ENCODE results near the gene TACC3.

Gene TACC3

GRCh38 chr4:1705732-1706131, 15.6 kb upstream of the TACC3 start:
- DNase-seq: no peak

- DNase-seq: no peak
Observed at GRCh38 chr4:1706358-1706757, 15.0 kb upstream of the TACC3 start.

- DNase-seq: no peak
Observed at GRCh38 chr4:1708581-1708980, 12.7 kb upstream of the TACC3 start.

DNA sequence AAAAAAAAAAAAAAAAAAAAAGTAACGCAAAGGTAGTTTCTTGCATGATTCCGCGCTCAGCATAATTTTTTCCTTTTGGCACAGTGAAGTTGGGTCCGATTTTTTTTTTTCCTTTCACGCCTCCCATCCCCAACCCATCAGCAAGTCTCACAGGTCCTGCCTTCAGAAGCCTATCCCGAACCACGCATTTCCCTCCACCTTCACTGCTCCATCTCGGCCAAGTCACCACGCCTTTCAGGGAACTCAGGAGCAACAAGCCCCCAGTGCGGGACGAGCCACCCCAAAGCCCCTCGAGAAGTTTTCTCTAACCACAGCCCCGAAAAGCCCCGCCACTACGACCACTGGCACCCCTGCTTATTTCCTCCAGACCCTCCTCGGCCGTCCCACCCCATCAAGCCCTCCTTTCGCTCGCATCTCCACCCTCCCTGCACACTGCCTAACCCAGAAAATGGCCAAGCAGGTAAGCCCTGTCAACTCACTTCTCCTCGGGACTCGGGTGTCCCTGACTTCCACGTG, 10.2 kb upstream of the TACC3 start:
- no peak for DNase-seq

DNA sequence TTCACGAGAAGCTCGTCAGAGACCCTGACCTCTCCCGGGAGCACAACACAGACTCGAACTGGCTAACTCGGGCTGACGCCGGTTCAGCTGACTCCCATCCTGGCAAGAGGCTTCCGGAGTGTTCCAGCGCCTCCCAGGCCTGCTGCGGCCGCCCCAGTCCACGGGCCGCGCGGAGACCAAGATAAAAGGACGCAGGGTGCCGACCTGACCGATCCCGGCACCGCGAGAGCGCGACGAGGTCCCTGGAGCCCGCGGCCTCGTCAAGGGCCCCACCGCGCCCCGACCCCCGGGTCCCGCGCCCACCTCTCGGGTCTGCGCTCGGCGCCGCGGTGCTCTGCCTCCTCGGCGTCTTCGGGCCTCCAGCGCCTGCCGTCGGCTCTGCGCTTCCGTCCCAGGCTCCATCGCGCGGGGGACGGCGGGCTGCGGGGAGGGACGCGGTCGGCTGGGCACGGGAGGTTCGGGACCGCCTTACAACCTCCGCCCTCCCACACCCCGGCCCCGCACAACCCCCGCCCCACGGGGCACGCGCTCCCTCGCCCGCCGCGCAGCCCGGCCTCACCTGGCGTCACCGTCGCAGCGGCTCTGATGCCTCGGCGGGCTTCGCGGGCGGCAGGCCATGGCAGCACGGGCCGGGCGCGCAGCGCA, 9.6 kb upstream of the TACC3 start:
- no peak for DNase-seq

GRCh38 chr4:1712216-1713002, 8.9 kb upstream of the TACC3 start, which contains the start of gene SLBP:
Gene SLBP, minus strand, starts transcription at chr4:1712319. Its CDS starts 131 bp downstream, at chr4:1712188.
- peak; percentile 56 for DNase-seq

DNA sequence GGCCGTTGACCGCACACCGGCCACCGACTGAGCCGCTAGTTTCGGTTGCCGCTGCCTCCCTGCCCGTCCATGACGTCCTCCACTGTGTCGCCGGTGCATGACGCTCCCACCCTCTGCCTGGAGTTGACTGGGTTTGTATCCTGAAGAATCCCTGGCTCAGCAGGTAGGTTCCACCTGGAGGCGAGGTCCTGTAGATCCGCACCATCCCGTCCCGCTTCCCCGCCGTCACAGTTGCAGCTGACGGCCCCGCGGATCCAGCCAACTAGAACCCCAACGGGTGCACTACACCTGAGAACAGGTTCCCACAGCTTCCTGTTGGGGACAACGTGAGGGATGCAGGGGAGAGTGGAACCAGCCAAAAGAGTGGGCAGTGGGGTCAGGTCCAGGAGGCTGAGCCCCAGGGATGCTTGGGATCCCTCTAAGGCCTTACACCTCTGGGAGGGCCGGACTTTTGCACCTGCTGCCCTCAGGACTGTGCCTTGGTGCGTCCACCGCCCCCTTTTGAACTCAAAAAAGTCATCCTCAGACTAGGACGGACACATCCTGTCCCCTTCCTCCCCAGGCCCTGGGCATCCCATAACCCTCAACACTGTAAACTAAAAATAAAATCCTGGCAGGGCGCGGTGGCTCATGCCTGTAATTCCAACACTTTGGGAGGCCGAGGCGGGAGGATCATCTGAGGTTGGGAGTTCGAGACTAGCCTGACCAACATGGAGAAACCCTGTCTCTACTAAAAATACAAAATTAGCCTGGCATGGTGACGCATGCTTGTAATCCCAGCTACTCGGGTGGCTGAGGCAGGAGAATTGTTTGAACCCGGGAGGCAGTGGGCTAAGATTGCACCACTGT, 8.1 kb upstream of the TACC3 start:
- no peak for DNase-seq

DNA sequence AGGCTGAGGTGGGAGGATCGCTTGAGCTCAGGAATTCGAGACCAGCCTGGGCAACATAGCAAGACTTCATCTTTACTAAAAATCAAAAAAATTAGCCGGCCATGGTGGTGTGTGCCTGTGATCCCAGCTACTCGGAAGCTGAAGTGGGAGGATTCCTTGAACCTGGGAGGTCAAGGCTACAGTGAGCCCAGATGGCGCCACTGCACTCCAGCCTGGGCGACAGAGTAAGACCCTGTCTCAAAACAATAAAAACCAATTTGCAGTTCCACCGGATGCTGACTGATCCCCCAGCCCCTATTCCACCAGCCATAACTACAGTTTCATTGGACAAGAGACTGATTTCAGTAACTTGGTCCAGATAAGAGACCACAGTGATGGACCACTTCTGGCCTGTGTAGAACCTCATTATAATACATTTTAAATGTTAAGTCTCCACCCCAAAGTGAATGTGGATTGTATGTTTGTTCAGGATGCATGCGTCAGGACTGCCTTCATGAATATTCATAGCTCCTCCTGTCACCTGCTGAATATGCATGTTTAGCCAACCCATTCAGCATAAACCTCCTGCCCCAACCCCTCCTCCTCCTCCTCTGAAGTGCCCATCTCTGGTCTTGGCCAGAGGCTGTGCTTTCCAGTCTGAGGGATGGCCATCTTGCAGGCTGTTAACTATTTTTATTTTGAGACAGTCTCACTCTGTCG, 6.9 kb upstream of the TACC3 start:
- no peak for DNase-seq

GRCh38 chr4:1715002-1715758, 6.1 kb upstream of the TACC3 start:
- no peak for DNase-seq

DNA sequence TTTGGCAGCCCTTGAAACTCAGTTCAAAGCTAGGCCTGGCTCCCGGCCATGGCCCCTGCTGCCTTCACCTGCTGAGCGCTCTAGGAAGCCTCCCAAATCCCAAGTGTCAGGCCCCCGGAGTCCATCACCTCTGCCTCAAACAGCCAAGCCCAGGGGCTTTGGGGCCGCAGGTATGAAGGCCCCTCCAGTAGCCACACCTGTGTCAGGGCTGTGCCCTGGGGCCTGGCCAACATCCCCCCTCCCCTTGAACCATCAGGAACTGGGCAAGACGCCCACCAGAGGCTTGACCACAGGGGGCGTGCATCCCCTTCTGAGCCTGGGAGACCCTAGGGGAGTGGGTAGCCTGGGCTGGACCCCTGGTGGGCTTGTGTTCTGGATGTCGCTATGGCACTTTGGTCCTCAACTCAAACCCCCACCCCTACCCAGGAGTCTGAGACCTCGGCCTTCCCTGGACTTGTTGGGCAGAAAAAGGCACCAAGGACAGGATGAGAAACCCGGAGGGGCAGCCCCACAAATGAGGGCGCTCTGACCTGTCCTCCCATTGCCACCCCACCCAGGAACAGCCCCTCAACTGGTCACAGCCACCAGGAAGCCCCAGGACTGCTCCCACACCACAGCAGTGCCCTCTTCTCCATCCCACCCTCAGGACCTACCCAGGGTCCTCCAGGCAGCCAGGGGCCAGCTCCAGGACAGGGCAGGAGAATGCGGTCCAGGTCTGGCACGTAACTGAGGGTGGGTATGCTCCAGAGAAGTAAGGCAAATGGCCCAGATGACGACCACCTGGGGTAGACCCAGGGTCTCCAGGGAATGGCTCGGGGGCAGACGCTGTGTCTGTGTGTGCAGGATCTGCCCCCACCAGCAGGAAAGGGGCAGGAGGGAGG, 5.0 kb upstream of the TACC3 start:
- no peak for DNase-seq

- DNase-seq: no peak
Observed at GRCh38 chr4:1717129-1718094, 3.9 kb upstream of the TACC3 start.

DNA sequence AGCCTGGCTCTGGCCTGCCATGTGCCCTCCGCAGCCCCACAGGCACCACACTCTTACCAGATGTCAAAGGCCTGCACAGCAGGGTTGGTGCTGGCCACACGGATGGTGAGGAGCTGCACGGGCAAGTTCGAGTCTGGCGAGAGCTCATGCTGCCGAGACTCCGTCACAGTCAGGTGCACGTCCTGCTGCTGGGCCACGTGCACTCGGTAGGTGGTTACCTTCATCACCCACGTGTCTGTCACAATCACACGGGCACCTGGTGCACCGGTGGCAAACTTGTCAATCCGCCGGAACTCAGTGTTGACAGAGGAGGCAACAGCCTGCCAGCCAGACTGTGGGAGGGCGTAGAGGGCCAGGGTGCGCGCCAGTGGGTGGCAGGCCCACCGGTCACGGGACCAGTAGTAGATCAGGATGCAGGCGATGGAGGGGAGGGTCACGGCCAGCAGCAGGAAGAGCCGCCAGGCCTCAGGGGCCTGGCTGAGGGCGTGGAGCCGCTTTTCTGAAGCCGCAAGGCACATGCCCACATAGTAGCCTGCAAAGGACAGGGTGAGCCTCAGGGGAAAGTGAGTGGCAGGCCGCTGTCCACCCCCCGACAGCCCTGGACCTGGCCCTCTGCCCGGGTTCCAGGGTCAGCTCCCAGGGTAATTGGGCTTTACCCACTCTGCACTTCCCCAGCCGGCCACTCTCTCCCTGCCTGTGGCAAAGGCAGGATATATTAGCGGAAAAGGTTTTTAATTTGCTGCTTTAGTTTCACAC, 3.0 kb upstream of the TACC3 start:
- DNase-seq: no peak

GRCh38 chr4:1720163-1720983, 948 bp upstream of the TACC3 start:
- DNase-seq: no peak

DNA sequence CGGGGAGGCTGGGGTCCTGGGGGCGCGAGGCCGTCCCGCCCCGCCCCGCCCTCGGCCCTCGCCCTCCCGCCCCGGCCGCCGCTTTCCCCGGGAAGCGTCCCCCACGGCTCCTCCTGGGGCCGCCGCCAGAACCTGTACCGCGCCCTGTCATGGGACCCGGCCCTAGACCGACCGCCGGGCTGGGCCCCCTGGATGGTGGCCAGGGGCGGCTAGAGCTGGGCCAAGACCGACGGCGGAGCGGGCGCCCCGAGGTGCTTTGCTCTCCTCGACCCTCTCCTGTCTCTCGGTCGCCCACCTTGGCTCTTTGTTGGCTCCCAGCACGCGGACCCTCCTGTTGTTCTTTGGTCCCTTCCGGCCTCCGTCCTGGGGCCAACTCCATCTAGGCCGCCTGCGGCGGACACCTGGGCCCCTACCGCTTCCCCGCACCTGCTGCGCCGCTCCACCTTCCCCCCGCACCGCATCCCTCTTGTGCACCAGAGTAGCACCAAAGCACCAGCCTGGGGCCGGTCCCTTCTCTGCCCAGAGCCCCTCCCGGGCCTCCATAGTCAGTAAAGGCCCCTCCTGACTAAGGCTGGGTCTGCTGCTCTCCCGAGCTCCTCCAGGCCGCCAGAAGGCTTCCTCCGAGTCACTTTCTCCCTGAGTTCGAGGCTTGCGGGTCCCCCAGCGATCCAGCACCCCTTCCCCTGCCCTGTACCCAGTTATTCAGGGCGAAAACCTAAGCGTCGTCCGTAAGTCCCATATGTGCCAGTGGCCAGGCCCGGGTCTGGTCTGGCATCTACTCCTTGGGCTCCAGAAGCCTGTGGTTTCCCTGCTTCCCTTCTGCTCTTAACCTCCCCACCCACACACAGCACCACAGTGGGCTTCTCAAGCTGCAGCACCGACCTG, 587 bp downstream of the TACC3 start:
- DNase-seq: no peak

GRCh38 chr4:1722551-1723118, 1.3 kb downstream of the TACC3 start:
- DNase-seq: no peak

- DNase-seq: no peak
Observed at GRCh38 chr4:1723131-1723801, 1.9 kb downstream of the TACC3 start.

Data from NCI-H524 treated with DMSO at 0.1 percent for 48 hours (cell line).